NCI-H2107 (cell line): Measurements from ENCODE around the gene SUMO4.

Experiments used
- DNase-seq: peaks from one replicate; lab custom pipeline; 2025; lab: John Stamatoyannopoulos, UW

SUMO4 gene

GRCh38 chr6:149400050-149400449 is at the start of gene SUMO4:
SUMO4 (plus strand) TSS chr6:149400262; CDS start chr6:149400392, 130 bp downstream.
- no peak for DNase-seq

GRCh38 chr6:149354009-149354408 is 46.1 kb upstream of the SUMO4 start:
- DNase-seq = peak; percentile 7

- DNase-seq = no peak
These were observed 43.8 kb upstream of the SUMO4 start for GRCh38 chr6:149356081-149356750.

GRCh38 chr6:149357726-149358538 is 42.1 kb upstream of the SUMO4 start:
- DNase-seq = no peak

- no peak for DNase-seq
These were observed 40.6 kb upstream of the SUMO4 start for GRCh38 chr6:149359440-149359839.

- no peak for DNase-seq
These were observed 39.5 kb upstream of the SUMO4 start for GRCh38 chr6:149360536-149360935.

GRCh38 chr6:149362289-149362688 is 37.8 kb upstream of the SUMO4 start:
- no peak for DNase-seq

- DNase-seq = no peak
These were observed 36.9 kb upstream of the SUMO4 start for GRCh38 chr6:149363154-149363553.

- DNase-seq = no peak
These were observed 35.5 kb upstream of the SUMO4 start for GRCh38 chr6:149364557-149364956.

- no peak for DNase-seq
These were observed 34.9 kb upstream of the SUMO4 start for GRCh38 chr6:149365197-149365596.

- no peak for DNase-seq
These were observed 33.7 kb upstream of the SUMO4 start for GRCh38 chr6:149366267-149366921.

- no peak for DNase-seq
These were observed 32.0 kb upstream of the SUMO4 start for GRCh38 chr6:149368065-149368464.

GRCh38 chr6:149371154-149371553 is 28.9 kb upstream of the SUMO4 start:
- no peak for DNase-seq

GRCh38 chr6:149372062-149372461 is 28.0 kb upstream of the SUMO4 start:
- no peak for DNase-seq

- DNase-seq = no peak
These were observed 26.6 kb upstream of the SUMO4 start for GRCh38 chr6:149373511-149373910.

GRCh38 chr6:149379977-149380376 is 20.1 kb upstream of the SUMO4 start:
- DNase-seq = no peak

- no peak for DNase-seq
These were observed 19.5 kb upstream of the SUMO4 start for GRCh38 chr6:149380523-149380922.

GRCh38 chr6:149383371-149383770 is 16.7 kb upstream of the SUMO4 start:
- no peak for DNase-seq

- no peak for DNase-seq
These were observed 15.6 kb upstream of the SUMO4 start for GRCh38 chr6:149384464-149384863.

- no peak for DNase-seq
These were observed 13.9 kb upstream of the SUMO4 start for GRCh38 chr6:149385998-149386646.

GRCh38 chr6:149387779-149388512 is 12.1 kb upstream of the SUMO4 start:
- DNase-seq = no peak
